Glutamatergic neuron (in vitro differentiated cells): ENCODE measurements around the gene TMA7B. TPM values are rescaled to one million over a fixed set of nuclear protein-coding genes. Genes with fewer than 3 reads are reported as not detected.

Experiments
- DNase-seq: peaks from one replicate; pipeline ENCODE4 v3.0.0; 2022
- H3K27ac Mint-ChIP-seq: one replicate; pipeline ENCODE4 v1.8.0; 2020; ENCODE audit warnings: mild to moderate bottlenecking, mixed read lengths, inconsistent platforms; ENCODE audit not compliant: unreplicated experiment
- H3K27me3 Mint-ChIP-seq: one replicate; pipeline ENCODE4 v1.8.0; 2020; ENCODE audit warnings: mild to moderate bottlenecking, moderate library complexity, mixed read lengths, inconsistent platforms; ENCODE audit not compliant: unreplicated experiment
- H3K36me3 Mint-ChIP-seq: one replicate; pipeline ENCODE4 v1.8.0; 2020; ENCODE audit warnings: mild to moderate bottlenecking, mixed read lengths, inconsistent platforms; ENCODE audit not compliant: unreplicated experiment
- H3K4me1 Mint-ChIP-seq: one replicate; pipeline ENCODE4 v1.8.0; 2020; ENCODE audit warnings: mild to moderate bottlenecking, low read depth, mixed read lengths, inconsistent platforms; ENCODE audit not compliant: unreplicated experiment
- H3K4me3 Mint-ChIP-seq: one replicate; pipeline ENCODE4 v1.8.0; 2020; ENCODE audit warnings: mild to moderate bottlenecking, mixed read lengths, inconsistent platforms; ENCODE audit not compliant: unreplicated experiment
- H3K9me3 Mint-ChIP-seq: one replicate; pipeline ENCODE4 v1.8.0; 2020; ENCODE audit warnings: mild to moderate bottlenecking, moderate library complexity, mixed read lengths, inconsistent platforms; ENCODE audit not compliant: unreplicated experiment
- CTCF ChIP-seq: fragments of 200-600 bp; sonication (generic); IDR thresholded peaks from one replicate; pipeline ENCODE4 v1.5.0; 2021; ENCODE audit not compliant: partially characterized antibody, unreplicated experiment
- total RNA-seq: library from RNA; stranded (reverse); fragmentation: NEBNext Ultra II Directional; extraction: Animal tissue kit (Norgen Biotek cat#: 25700); gene quantifications from one replicate; pipeline ENCODE4 v1.2.1, GENCODE V29; 2021; ENCODE audit not compliant: unreplicated experiment

TMA7B gene
- total RNA-seq, 1 donor from 2014 or later: not detected

- Mint-ChIP-seq H3K27me3 (peaks cover 11% of the 10 kb centered on the region), H3K9me3 (peaks cover 2% of the 10 kb centered on the region), H3K36me3 (no peaks in the 10 kb centered on the region), H3K27ac (no peak overlapping the region), H3K4me1 (peaks cover 53% of the 10 kb centered on the region), H3K4me3 (no peak overlapping the region)
- DNase-seq: no peak
- no peak for TF ChIP-seq CTCF
Observed at GRCh38 chr22:40002935-40003715, 42.9 kb downstream of the TMA7B start.

- H3K4me3 Mint-ChIP-seq: peak overlapping the region; percentile 5
- H3K9me3 Mint-ChIP-seq: peaks cover 4% of the 10 kb centered on the region
- no peak for TF ChIP-seq CTCF
- H3K27ac Mint-ChIP-seq: peak overlapping the region; percentile 56
- peaks cover 12% of the 10 kb centered on the region for H3K27me3 Mint-ChIP-seq
- no peak for DNase-seq
- peaks cover 48% of the 10 kb centered on the region for H3K4me1 Mint-ChIP-seq
- no peaks in the 10 kb centered on the region for H3K36me3 Mint-ChIP-seq
Observed at GRCh38 chr22:40004836-40005235, 44.6 kb downstream of the TMA7B start.

- H3K36me3 Mint-ChIP-seq: no peaks in the 10 kb centered on the region
- TF ChIP-seq CTCF: no peak
- DNase-seq: no peak
- peaks cover 12% of the 10 kb centered on the region for H3K27me3 Mint-ChIP-seq
- no peak overlapping the region for H3K4me3 Mint-ChIP-seq
- H3K4me1 Mint-ChIP-seq: peaks cover 50% of the 10 kb centered on the region
- peaks cover 3% of the 10 kb centered on the region for H3K9me3 Mint-ChIP-seq
- peak overlapping the region; percentile 52 for H3K27ac Mint-ChIP-seq
Observed at GRCh38 chr22:40006641-40007040, 46.4 kb downstream of the TMA7B start.

- no peak for DNase-seq
- no peak for TF ChIP-seq CTCF
- Mint-ChIP-seq H3K4me1 (peaks cover 46% of the 10 kb centered on the region), H3K27me3 (peaks cover 11% of the 10 kb centered on the region), H3K9me3 (peaks cover 5% of the 10 kb centered on the region), H3K4me3 (no peak overlapping the region), H3K27ac (no peak overlapping the region), H3K36me3 (no peaks in the 10 kb centered on the region)
Observed at GRCh38 chr22:40007853-40008710, 47.9 kb downstream of the TMA7B start.
